ENCODE measurements around the gene NCKAP1.

GRCh38 chr2:182887093-182887492 is 151.2 kb downstream of the NCKAP1 start:
- TF ChIP-seq RAD21 (conservative IDR thresholded peaks at IDR 0.05 in 1 of 2, IDR thresholded peaks at IDR 0.05 in 1 of 2) = no peak
- no peak for TF ChIP-seq CEBPB (IDR thresholded peaks at IDR 0.05)
- TF ChIP-seq JUNB (IDR thresholded peaks at IDR 0.05) = no peak
- TF ChIP-seq EHMT2 (IDR thresholded peaks at IDR 0.05; ENCODE audit: low read depth) = no peak
- TF ChIP-seq HOXA7 (CRISPR knock-in tag; IDR thresholded peaks at IDR 0.05) = no peak
- TF ChIP-seq SMC3 (IDR thresholded peaks at IDR 0.05) = no peak
- TF ChIP-seq SREBF2 (IDR thresholded peaks at IDR 0.05) = no peak
- TF ChIP-seq CTCF (IDR thresholded peaks at IDR 0.05) = no peak
- TF ChIP-seq FOXS1 (CRISPR knock-in tag; IDR thresholded peaks at IDR 0.05) = no peak
- no peak for TF ChIP-seq EP300 (IDR thresholded peaks at IDR 0.05)
- TF ChIP-seq POLR2A (IDR thresholded peaks at IDR 0.05; ENCODE audit: low read length) = no peak
